ENCODE data around the gene ZNF474. TPM values are rescaled to one million over a fixed set of nuclear protein-coding genes. Genes with fewer than 3 reads are reported as not detected.

ZNF474 gene
- total RNA-seq, 1 donor from 2014 or later = not detected

DNA sequence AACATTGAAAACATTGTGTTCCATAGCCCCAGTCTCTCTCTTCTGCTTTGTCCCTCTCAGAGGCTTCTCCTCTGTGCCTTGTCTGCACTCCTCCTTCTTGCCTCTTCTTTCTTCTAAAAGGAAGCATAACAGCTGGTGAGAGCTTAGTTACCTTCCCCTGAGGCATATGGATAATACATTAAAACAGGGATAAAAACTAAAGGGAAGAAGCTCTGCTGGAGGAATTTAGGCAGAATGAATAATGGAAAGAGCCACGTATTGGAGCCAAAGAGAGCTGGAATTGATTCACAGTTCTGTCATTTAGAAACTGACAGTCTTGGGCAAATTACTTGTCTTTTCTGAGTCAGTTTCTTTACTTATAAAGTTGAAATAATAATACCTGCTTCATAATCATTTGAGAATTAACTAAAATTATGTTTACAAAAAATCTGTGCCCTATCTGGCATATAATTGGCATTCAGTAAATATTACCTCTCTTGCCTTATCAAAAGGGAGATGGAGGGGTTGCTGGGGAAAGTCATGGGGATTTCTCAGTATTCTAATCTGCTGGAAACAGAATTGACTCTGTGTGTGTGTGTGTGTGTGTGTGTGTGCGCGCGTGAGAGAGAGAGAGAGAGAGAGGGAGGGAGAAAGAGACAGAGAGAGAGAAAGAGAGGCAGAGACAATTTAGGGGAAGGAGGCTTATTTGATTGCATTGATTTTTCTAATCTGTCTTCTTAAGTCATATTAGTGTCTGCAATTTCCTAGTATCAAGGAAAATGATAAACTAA, 20.2 kb downstream of the ZNF474 start:
- H3K4me1 Mint-ChIP-seq (ENCODE audit: low read depth) = no peaks in the 10 kb centered on the region
- no peak for DNase-seq (ENCODE audit: low spot score)
- H3K27me3 Mint-ChIP-seq (ENCODE audit: insufficient read depth) = no peaks in the 10 kb centered on the region
- H3K4me3 Mint-ChIP-seq = no peak overlapping the region
- H3K9me3 Mint-ChIP-seq = no peaks in the 10 kb centered on the region
- no peaks in the 10 kb centered on the region for H3K36me3 Mint-ChIP-seq (ENCODE audit: low read depth)
- intact Hi-C loops (cut with micrococcal nuclease) = no loop called here
- no peak overlapping the region for H3K27ac Mint-ChIP-seq

DNA sequence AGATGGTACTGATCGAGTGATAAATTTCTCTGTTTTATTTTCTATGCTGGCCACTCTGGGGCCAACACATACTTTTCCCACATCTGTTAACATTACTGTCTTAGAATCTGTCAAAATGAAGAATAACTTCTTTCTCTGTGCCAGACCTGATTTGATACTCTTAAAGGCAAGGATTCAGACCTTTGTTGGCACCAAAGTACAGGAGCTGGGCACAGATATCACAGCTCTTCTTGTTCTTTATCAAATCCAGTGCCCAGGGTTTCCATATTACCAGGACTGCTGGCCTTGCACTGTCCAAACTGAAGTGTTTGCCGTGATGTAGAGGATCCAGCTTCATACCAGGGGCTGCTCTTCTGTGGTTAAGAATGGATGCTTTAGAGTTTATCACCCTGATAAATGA, 20.9 kb downstream of the ZNF474 start:
- H3K4me1 Mint-ChIP-seq (ENCODE audit: low read depth) = no peaks in the 10 kb centered on the region
- DNase-seq (ENCODE audit: low spot score) = no peak
- no peak overlapping the region for H3K27ac Mint-ChIP-seq
- intact Hi-C loops (cut with micrococcal nuclease) = no loop called here
- no peaks in the 10 kb centered on the region for H3K9me3 Mint-ChIP-seq
- no peak overlapping the region for H3K4me3 Mint-ChIP-seq
- H3K36me3 Mint-ChIP-seq (ENCODE audit: low read depth) = no peaks in the 10 kb centered on the region
- H3K27me3 Mint-ChIP-seq (ENCODE audit: insufficient read depth) = no peaks in the 10 kb centered on the region

DNA sequence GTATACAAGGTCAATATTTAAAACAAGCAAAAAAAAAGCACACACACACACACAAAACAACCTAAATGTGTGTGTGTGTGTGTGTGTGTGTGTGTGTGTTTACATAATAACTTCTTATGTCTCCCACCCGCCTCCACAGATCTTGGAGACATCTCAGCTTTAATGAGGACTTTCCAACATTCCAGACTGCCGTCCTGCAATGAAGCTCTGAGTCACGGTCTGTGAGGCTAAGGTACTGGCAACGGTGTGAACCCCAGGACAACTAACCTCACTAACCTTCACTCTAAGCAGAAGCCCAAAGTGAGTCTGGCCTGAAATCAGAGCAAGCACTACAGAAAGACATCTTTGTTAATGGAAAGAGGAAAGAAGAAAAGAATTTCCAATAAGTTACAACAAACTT, 22.3 kb downstream of the ZNF474 start:
- Mint-ChIP-seq H3K4me1 (ENCODE audit: low read depth) (no peaks in the 10 kb centered on the region), H3K27me3 (ENCODE audit: insufficient read depth) (no peaks in the 10 kb centered on the region), H3K9me3 (no peaks in the 10 kb centered on the region), H3K27ac (no peak overlapping the region), H3K4me3 (no peak overlapping the region), H3K36me3 (ENCODE audit: low read depth) (no peaks in the 10 kb centered on the region)
- DNase-seq (ENCODE audit: low spot score) = no peak
- intact Hi-C loops (cut with micrococcal nuclease) = no loop called here

DNA sequence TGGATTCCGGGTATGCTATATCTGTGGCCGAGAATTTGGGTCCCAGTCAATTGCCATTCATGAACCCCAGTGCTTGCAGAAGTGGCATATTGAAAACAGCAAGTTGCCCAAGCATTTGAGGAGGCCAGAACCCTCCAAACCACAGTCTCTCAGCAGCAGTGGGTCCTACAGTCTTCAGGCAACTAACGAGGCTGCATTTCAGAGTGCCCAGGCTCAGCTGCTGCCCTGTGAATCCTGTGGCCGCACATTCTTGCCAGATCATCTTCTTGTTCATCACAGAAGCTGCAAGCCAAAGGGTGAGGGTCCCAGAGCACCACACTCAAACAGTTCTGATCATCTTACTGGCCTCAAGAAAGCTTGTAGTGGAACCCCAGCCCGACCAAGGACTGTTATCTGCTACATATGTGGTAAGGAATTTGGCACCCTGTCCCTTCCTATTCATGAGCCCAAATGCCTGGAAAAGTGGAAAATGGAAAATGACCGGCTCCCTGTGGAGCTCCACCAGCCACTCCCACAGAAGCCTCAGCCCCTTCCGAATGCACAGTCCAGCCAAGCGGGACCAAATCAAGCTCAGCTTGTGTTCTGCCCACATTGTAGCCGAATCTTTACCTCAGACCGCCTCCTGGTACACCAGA, 23.0 kb downstream of the ZNF474 start:
- intact Hi-C loops (cut with micrococcal nuclease) = no loop called here
- DNase-seq (ENCODE audit: low spot score) = no peak
- H3K27me3 Mint-ChIP-seq (ENCODE audit: insufficient read depth) = no peaks in the 10 kb centered on the region
- H3K36me3 Mint-ChIP-seq (ENCODE audit: low read depth) = no peaks in the 10 kb centered on the region
- no peaks in the 10 kb centered on the region for H3K9me3 Mint-ChIP-seq
- no peak overlapping the region for H3K4me3 Mint-ChIP-seq
- H3K27ac Mint-ChIP-seq = no peak overlapping the region
- no peaks in the 10 kb centered on the region for H3K4me1 Mint-ChIP-seq (ENCODE audit: low read depth)

DNA sequence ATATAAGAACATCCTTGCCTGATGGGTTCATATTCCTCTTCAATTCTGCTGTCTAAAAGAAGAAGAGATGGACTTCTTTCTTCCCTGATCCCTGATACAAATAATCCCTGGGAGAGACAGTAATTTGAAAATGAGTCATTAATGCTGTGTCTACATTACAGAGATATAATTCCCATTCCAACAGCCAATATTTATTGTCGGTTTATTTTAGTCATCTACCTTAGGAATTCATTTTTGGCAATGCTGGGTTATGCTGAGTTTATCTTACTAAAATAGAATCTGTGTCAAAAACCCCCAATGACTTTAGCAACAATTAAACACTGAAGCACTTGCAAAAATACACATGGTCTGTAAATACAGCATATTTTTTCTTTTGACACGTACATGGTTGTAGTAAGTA, 23.9 kb downstream of the ZNF474 start:
- Mint-ChIP-seq H3K36me3 (ENCODE audit: low read depth) (no peaks in the 10 kb centered on the region), H3K4me3 (no peak overlapping the region), H3K27ac (no peak overlapping the region), H3K4me1 (ENCODE audit: low read depth) (no peaks in the 10 kb centered on the region), H3K9me3 (no peaks in the 10 kb centered on the region), H3K27me3 (ENCODE audit: insufficient read depth) (no peaks in the 10 kb centered on the region)
- no peak for DNase-seq (ENCODE audit: low spot score)
- intact Hi-C loops (cut with micrococcal nuclease) = no loop called here

DNA sequence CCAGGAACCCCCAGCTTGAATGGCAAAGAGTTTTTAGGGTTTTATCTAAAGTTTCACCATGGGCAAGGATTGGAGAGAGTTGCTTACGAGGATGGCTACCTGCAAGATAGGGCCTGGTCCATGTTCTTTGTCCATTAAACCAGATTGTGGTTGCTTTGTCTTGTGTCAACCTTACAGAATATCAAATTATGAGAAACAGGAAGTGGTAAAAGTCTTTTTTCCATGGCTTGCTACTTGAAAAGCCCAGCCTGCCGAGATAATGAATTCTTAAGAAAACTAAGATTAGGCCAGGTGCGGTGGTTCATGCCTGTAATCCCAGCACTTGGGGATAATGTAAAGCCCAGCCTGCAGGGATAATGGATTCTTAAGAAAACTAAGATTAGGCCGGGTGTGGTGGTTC, 24.4 kb downstream of the ZNF474 start:
- H3K4me1 Mint-ChIP-seq (ENCODE audit: low read depth) = no peaks in the 10 kb centered on the region
- intact Hi-C loops (cut with micrococcal nuclease) = no loop called here

DNA sequence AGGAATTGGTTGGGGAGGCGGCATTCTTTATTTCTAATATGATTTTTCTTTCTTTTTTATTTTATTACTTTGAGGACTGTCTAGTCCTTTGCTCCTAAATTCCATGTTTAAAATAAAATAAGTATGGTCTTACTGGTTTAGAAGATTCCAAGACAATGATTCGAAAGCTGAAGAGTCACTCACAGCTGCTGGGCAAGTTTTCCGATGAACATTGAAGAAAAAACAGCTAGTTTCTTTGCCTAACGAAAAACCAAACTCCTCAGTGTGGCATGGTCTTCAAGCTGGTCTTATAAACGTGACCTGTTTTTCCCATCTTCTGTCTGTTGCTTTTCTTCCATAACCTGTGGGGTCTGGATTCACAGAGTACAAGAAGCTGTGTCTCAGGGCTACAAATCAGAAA, 25.1 kb downstream of the ZNF474 start:
- H3K27me3 Mint-ChIP-seq (ENCODE audit: insufficient read depth) = no peaks in the 10 kb centered on the region
- H3K9me3 Mint-ChIP-seq = no peaks in the 10 kb centered on the region
- intact Hi-C loops (cut with micrococcal nuclease) = no loop called here
- no peak overlapping the region for H3K4me3 Mint-ChIP-seq
- H3K27ac Mint-ChIP-seq = no peak overlapping the region
- no peaks in the 10 kb centered on the region for H3K36me3 Mint-ChIP-seq (ENCODE audit: low read depth)
- H3K4me1 Mint-ChIP-seq (ENCODE audit: low read depth) = no peaks in the 10 kb centered on the region
- no peak for DNase-seq (ENCODE audit: low spot score)

More for the DNA sequence above, 24.4 kb downstream of the ZNF474 start:
- no peaks in the 10 kb centered on the region for H3K27me3 Mint-ChIP-seq (ENCODE audit: insufficient read depth)
- H3K27ac Mint-ChIP-seq = no peak overlapping the region
- H3K4me3 Mint-ChIP-seq = no peak overlapping the region
- no peaks in the 10 kb centered on the region for H3K9me3 Mint-ChIP-seq
- H3K36me3 Mint-ChIP-seq (ENCODE audit: low read depth) = no peaks in the 10 kb centered on the region
- no peak for DNase-seq (ENCODE audit: low spot score)

DNA sequence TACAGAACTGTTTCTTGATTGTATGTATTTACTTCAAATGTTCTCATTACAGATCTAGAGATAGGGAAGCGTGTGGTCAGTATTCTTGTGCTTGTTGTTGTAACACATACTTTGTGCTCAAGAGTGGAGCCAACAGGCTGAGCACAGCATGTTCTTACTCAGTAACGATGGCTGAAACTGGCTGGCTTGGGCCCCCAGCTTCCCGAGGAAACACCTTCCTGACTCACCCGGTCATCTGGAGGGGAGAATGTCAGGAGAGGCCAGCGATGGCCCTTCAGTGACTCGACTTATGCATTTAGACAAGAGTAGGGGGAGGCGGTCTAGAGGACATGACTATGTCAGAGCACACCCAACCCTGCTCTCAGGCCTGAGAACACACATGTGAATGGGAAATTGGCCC, 25.6 kb downstream of the ZNF474 start:
- no peaks in the 10 kb centered on the region for H3K36me3 Mint-ChIP-seq (ENCODE audit: low read depth)
- intact Hi-C loops (cut with micrococcal nuclease) = no loop called here
- no peaks in the 10 kb centered on the region for H3K9me3 Mint-ChIP-seq
- no peaks in the 10 kb centered on the region for H3K4me1 Mint-ChIP-seq (ENCODE audit: low read depth)
- no peak overlapping the region for H3K4me3 Mint-ChIP-seq
- DNase-seq (ENCODE audit: low spot score) = no peak
- no peak overlapping the region for H3K27ac Mint-ChIP-seq
- H3K27me3 Mint-ChIP-seq (ENCODE audit: insufficient read depth) = no peaks in the 10 kb centered on the region

DNA sequence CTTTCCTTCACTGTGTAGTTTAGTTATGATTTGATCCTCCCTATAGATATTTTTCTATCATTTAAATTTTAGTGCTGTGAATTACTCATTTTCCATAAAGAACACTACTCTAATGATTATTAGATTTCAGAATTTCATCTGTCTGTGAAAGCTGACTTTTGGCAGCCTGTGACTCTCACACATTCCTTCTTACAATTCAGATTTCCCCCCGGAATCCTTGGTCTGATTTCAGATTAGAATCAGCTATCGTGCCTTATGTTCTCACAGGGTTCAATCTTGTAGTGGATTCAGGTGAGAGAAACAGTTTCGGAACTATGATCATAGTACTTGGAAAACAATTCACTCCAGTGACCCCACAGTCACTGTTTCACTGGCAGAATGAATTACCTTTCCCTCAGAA, 26.2 kb downstream of the ZNF474 start:
- H3K4me1 Mint-ChIP-seq (ENCODE audit: low read depth) = no peaks in the 10 kb centered on the region
- no peak overlapping the region for H3K4me3 Mint-ChIP-seq
- no peaks in the 10 kb centered on the region for H3K9me3 Mint-ChIP-seq
- intact Hi-C loops (cut with micrococcal nuclease) = no loop called here
- no peak for DNase-seq (ENCODE audit: low spot score)
- no peaks in the 10 kb centered on the region for H3K27me3 Mint-ChIP-seq (ENCODE audit: insufficient read depth)
- no peak overlapping the region for H3K27ac Mint-ChIP-seq
- no peaks in the 10 kb centered on the region for H3K36me3 Mint-ChIP-seq (ENCODE audit: low read depth)

DNA sequence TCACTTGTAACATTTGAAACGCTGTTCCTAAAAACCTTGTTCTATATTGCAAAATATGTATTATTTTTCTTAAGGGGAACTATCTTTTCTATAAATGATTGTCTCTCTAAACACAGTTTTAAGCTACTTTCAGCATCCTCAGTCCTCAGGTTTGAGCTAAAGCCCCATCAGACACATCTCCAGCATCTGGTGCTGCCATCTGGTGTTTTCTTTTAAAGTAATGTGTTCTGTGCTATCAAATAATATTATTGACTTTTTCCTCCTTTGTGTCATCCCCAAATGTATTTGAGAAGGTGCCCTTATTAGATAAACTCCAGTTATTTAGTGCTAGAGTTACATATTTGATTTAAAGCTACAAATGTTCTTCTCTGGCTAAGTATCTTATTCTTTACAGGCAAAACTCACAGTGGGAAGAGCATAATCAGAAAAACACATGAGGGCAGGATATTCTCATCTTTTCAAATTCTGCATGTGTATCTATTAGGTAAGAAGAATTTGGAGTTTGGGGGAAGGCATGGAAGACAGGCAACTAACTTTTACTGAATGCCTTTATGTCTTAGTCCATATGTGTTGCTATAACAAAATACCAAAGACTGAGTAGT, 27.5 kb downstream of the ZNF474 start:
- no peak for DNase-seq (ENCODE audit: low spot score)
- Mint-ChIP-seq H3K4me3 (no peak overlapping the region), H3K4me1 (ENCODE audit: low read depth) (no peaks in the 10 kb centered on the region), H3K9me3 (no peaks in the 10 kb centered on the region), H3K27me3 (ENCODE audit: insufficient read depth) (peaks cover 3% of the 10 kb centered on the region), H3K27ac (no peak overlapping the region), H3K36me3 (ENCODE audit: low read depth) (no peaks in the 10 kb centered on the region)
- intact Hi-C loops (cut with micrococcal nuclease) = no loop called here

DNA sequence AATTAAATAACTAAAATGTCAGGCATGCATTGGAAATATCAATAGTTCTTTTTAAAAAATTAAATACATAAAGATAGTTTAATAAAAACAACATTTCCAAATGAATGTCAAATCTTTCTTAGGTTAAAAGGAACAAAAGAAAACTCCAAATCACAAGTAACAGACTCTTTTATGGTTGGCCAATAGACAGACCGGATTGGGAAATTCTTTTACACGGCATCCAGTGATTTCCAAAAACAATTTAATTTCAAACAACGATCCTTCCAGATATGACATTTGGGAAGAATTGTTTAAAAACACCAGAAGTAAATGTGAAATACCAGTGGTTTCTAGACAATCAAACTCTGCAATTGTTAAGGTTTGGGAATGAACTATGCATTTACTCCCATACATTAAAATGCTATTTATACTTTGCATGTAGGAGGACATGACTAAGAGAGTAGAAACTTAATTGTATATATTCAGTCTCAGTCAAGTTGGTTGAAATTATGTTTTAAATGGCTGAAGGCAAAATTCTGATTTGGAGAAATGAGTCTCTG, 32.8 kb downstream of the ZNF474 start:
- H3K27me3 Mint-ChIP-seq (ENCODE audit: insufficient read depth) = peaks cover 3% of the 10 kb centered on the region
- no peaks in the 10 kb centered on the region for H3K4me1 Mint-ChIP-seq (ENCODE audit: low read depth)
- H3K4me3 Mint-ChIP-seq = no peak overlapping the region
- H3K36me3 Mint-ChIP-seq (ENCODE audit: low read depth) = no peaks in the 10 kb centered on the region
- no peak overlapping the region for H3K27ac Mint-ChIP-seq
- DNase-seq (ENCODE audit: low spot score) = no peak
- no peaks in the 10 kb centered on the region for H3K9me3 Mint-ChIP-seq
- intact Hi-C loops (cut with micrococcal nuclease) = no loop called here

DNA sequence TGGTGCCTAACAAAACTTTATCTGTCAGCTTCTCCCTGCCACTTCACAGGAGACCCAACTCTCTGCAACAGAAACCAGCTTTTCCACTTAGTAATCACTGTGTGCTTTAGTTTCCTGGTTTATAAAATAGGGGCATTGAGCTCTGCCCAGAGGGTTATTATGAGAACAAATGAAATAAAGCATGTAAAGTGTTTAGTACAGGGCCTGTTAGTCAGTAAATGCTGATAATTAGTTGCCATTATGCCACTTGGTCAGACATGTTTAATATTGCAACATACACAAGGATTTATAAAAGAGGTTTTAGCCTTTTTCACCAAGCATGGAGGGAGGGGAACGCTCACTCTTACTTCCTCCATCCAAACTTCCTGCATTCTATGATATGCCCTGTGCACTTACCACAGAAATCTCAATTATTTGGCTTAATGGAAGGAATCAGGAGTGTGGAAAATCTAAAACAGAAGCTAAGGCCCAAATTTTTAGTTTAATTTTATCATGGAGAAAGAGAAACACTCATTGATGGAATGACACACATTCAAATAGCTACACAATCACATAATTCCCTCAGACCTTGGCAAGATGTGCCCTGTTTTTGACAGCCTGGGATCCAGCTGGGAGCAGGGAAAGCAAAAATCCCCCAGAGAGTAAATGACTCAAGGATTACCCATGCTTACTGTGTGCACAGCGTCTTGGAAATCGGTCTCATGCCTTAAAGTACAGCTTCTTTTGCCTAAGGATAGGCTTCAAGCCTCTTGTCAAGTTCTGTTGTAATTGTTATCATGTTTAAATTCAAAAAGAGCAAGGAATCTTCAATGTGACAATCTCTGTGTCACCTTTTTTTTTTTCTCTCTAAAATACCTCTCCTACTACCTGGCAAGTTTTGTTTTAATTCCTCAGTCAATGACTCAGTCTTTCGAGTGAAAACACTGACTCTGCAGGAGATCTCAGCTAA, 34.0 kb downstream of the ZNF474 start:
- peaks cover 3% of the 10 kb centered on the region for H3K27me3 Mint-ChIP-seq (ENCODE audit: insufficient read depth)
- H3K36me3 Mint-ChIP-seq (ENCODE audit: low read depth) = no peaks in the 10 kb centered on the region
- intact Hi-C loops (cut with micrococcal nuclease) = no loop called here
- no peak for DNase-seq (ENCODE audit: low spot score)
- no peaks in the 10 kb centered on the region for H3K4me1 Mint-ChIP-seq (ENCODE audit: low read depth)
- no peaks in the 10 kb centered on the region for H3K9me3 Mint-ChIP-seq
- no peak overlapping the region for H3K4me3 Mint-ChIP-seq
- no peak overlapping the region for H3K27ac Mint-ChIP-seq

Measured in activated T-helper 1 cell treated with anti-CD3 and anti-CD28 coated beads, Interleukin-12 subunit alpha, Interleukin-12 subunit beta, Interleukin-2, Interleukin-4 antibody, amounts not matched to agents 30 ng/mL and 10 ng/mL and 1 ng/mL, durations not matched to agents 14 hours and 24 hours and 36 hours (primary cell).